ENCODE data around the gene TBX21. TPM values are rescaled to one million over a fixed set of nuclear protein-coding genes. Genes with fewer than 3 reads are reported as not detected.

TBX21 gene
- total RNA-seq, 2 donors from 2014 or later: 1.8 TPM; not detected in 1

DNA sequence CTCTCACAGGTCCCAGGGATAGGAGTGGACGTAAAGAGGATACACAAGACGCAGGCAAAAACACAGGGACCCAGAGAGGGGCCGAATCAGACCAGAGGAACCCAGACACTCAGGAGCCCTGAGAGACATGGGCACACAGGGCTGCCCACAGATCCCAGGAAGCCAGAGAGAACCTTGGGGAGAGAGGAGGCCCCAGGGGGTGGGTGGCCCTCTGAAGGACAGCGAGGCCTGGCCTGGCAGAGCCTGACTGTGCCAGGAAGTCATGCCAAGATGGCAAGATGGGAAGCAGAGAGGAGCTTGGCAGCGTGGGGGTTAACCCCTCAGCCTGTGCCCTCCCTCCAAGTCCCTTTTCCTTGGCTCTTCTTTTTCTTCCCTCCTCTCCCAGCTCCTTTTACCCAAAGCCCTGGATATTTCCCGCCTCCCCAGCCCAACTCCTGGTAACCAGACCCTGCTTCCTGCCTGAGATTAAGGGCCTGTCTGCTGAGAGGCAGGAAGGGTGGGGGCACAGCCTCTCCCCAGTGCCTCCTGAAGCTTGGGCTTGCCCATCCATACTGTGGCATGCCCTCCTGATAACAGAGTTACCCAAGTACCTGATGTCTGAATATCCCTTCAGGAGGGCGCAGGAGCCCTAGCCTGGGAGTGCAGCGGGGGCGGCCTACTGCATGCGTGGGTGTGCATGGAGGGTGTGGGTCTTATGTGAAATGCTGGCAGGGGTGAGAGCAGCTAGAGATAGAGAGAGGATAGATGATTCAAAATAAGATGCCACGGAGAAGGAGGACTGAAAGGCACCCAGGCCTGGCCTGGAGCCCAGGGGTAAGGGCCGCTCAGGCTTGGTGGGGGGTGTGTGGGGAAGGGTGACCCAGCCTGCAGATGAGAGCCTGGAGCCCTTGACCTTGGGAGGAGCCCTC, 6.0 kb upstream of the TBX21 start:
- Histone ChIP-seq H3K9me3 (no peaks in the 10 kb centered on the region), H3K4me3 (no peak overlapping the region), H3K4me1 (ENCODE audit: control insufficient read depth in 1 of 2, low read depth in 2 of 2) (no peaks in the 10 kb centered on the region), H3K36me3 (no peaks in the 10 kb centered on the region), H3K27ac (no peak overlapping the region), H3K27me3 (replicated peaks; ENCODE audit: insufficient read depth) (no peaks in the 10 kb centered on the region)
- no peak for TF ChIP-seq CTCF (IDR thresholded peaks at IDR 0.05)
- ATAC-seq (ENCODE audit: insufficient number of reproducible peaks, low FRiP score, low read depth): no peak
- no peak for DNase-seq (ENCODE audit: low spot score)

DNA sequence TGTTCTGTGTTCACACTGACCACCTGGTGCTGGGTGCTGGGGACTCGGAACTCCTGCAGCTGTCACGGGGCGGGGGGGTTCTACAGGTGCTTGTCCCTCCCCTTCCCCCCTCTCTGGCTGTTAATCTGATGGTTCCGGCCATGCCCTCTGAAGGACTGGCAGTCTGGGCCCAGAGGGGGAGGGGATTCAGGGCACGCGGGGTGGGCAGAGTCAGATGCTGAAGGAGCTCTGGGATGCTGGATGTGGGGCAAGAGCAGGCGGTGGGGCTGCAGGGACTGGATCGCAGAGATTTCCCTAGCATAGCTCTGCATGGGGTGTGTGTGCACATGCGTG, 5.4 kb upstream of the TBX21 start:
- no peaks in the 10 kb centered on the region for H3K9me3 ChIP-seq
- DNase-seq (ENCODE audit: low spot score) (no peak), ATAC-seq (ENCODE audit: insufficient number of reproducible peaks, low FRiP score, low read depth) (no peak)
- H3K27me3 ChIP-seq (replicated peaks; ENCODE audit: insufficient read depth): peaks cover 5% of the 10 kb centered on the region
- H3K4me3 ChIP-seq: no peak overlapping the region
- TF ChIP-seq CTCF (IDR thresholded peaks at IDR 0.05): no peak
- no peaks in the 10 kb centered on the region for H3K36me3 ChIP-seq
- no peak overlapping the region for H3K27ac ChIP-seq
- H3K4me1 ChIP-seq (ENCODE audit: control insufficient read depth in 1 of 2, low read depth in 2 of 2): peaks cover 0 to under 1% of the 10 kb centered on the region in 2 donors

- TF ChIP-seq CTCF (IDR thresholded peaks at IDR 0.05): no peak
- Histone ChIP-seq H3K36me3 (no peaks in the 10 kb centered on the region), H3K27me3 (replicated peaks; ENCODE audit: insufficient read depth) (peaks cover 7% of the 10 kb centered on the region), H3K4me1 (ENCODE audit: control insufficient read depth in 1 of 2, low read depth in 2 of 2) (peaks cover 6 to 8% of the 10 kb centered on the region in 2 donors), H3K9me3 (no peaks in the 10 kb centered on the region), H3K4me3 (no peak overlapping the region), H3K27ac (no peak overlapping the region)
- no peak for DNase-seq (ENCODE audit: low spot score)
- no peak for ATAC-seq (ENCODE audit: insufficient number of reproducible peaks, low FRiP score, low read depth)
Observed at GRCh38 chr17:47728214-47728877, 4.7 kb upstream of the TBX21 start.

DNA sequence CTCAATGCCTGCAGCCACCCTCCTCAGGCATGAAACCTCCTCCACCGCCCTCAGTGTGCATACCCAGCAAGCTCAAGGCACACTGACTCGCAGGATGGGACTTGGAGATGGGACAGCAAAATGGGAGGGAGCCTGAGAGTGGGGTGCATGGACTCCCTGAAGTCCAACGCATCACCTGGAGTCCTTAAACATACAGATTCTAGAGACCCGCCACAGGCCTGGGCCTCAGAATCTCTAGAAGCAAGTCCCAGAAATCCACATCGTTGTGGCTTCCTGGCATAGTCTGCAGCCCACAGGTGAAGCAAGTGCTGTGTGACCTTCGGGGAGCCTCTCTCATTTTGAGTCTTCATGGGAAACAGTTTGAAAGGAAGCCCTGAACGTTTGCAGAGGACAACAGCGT, 3.6 kb upstream of the TBX21 start:
- H3K9me3 ChIP-seq: no peaks in the 10 kb centered on the region
- TF ChIP-seq CTCF (IDR thresholded peaks at IDR 0.05): no peak
- peaks cover 10 to 15% of the 10 kb centered on the region in 2 donors for H3K4me1 ChIP-seq (ENCODE audit: control insufficient read depth in 1 of 2, low read depth in 2 of 2)
- DNase-seq (ENCODE audit: low spot score) (no peak), ATAC-seq (ENCODE audit: insufficient number of reproducible peaks, low FRiP score, low read depth) (no peak)
- H3K27me3 ChIP-seq (replicated peaks; ENCODE audit: insufficient read depth): peaks cover 7% of the 10 kb centered on the region
- no peaks in the 10 kb centered on the region for H3K36me3 ChIP-seq
- no peak overlapping the region for H3K27ac ChIP-seq
- H3K4me3 ChIP-seq: no peak overlapping the region

DNA sequence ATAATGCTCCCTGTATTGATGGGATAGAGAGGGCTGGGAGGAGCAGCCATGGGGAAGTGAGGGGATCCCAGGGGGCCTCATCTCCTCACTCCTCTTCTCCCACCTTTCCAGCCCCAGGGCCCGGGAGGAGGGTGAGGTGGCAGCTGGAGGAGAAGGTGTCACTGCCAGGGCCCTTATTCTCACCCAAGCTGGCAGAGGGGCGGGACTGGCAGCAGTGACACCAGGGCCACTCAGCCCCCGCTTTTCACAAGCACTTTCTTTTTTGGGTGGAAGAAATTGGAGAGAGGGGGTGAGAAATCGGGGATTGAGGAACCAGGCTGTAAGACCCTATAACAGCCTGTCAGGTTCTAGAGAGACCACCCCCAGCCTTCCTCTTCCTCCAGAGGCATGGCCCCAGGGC, 2.4 kb upstream of the TBX21 start:
- Histone ChIP-seq H3K27ac (no peak overlapping the region), H3K27me3 (replicated peaks; ENCODE audit: insufficient read depth) (peaks cover 7% of the 10 kb centered on the region), H3K9me3 (no peaks in the 10 kb centered on the region), H3K4me3 (no peak overlapping the region), H3K4me1 (ENCODE audit: control insufficient read depth in 1 of 2, low read depth in 2 of 2) (peaks cover 10 to 15% of the 10 kb centered on the region in 2 donors), H3K36me3 (no peaks in the 10 kb centered on the region)
- TF ChIP-seq CTCF (IDR thresholded peaks at IDR 0.05): no peak
- DNase-seq (ENCODE audit: low spot score) (no peak), ATAC-seq (ENCODE audit: insufficient number of reproducible peaks, low FRiP score, low read depth) (no peak)
